ENCODE data around the gene LINC00305.

The LINC00305 gene

GRCh38 chr18:64110692-64111480 lies 38.0 kb downstream of the LINC00305 start:
- Histone ChIP-seq H4K20me1 (ENCODE audit: low read depth, low read length) (no peaks in the 10 kb centered on the region), H3F3A (ENCODE audit: insufficient read depth) (no peaks in the 10 kb centered on the region), H3K9ac (ENCODE audit: low read length) (no peak overlapping the region), H3K4me2 (ENCODE audit: low read depth, low read length, poor library complexity, severe bottlenecking) (no peak overlapping the region), H3K36me3 (ENCODE audit: low read length) (no peaks in the 10 kb centered on the region), H3K27ac (ENCODE audit: low read depth, low read length) (no peak overlapping the region), H3K27me3 (ENCODE audit: low read length) (no peaks in the 10 kb centered on the region), H2AFZ (ENCODE audit: low read depth, low read length, severe bottlenecking) (no peak overlapping the region), H3K4me3 (ENCODE audit: insufficient read depth, low read length, poor library complexity, severe bottlenecking) (no peak overlapping the region), H3K79me2 (ENCODE audit: insufficient read depth, low read length) (no peaks in the 10 kb centered on the region), H3K9me3 (ENCODE audit: insufficient read depth, low read length) (no peaks in the 10 kb centered on the region), H3K9me2 (replicated peaks; ENCODE audit: insufficient read depth, low read length) (no peaks in the 10 kb centered on the region)
- TF ChIP-seq EZH2phosphoT487 (conservative IDR thresholded peaks at IDR 0.05; ENCODE audit: low read length) (no peak), CTCF (IDR thresholded peaks at IDR 0.05; ENCODE audit: insufficient read depth, low read length, poor library complexity, severe bottlenecking) (no peak)

- Histone ChIP-seq H3K9ac (ENCODE audit: low read length) (no peak overlapping the region), H3F3A (ENCODE audit: insufficient read depth) (no peaks in the 10 kb centered on the region), H3K9me3 (ENCODE audit: insufficient read depth, low read length) (no peaks in the 10 kb centered on the region), H3K4me3 (ENCODE audit: insufficient read depth, low read length, poor library complexity, severe bottlenecking) (no peak overlapping the region), H3K4me2 (ENCODE audit: low read depth, low read length, poor library complexity, severe bottlenecking) (no peak overlapping the region), H3K9me2 (replicated peaks; ENCODE audit: insufficient read depth, low read length) (no peaks in the 10 kb centered on the region), H4K20me1 (ENCODE audit: low read depth, low read length) (no peaks in the 10 kb centered on the region), H3K79me2 (ENCODE audit: insufficient read depth, low read length) (no peaks in the 10 kb centered on the region), H3K27ac (ENCODE audit: low read depth, low read length) (no peak overlapping the region), H3K36me3 (ENCODE audit: low read length) (no peaks in the 10 kb centered on the region), H3K27me3 (ENCODE audit: low read length) (no peaks in the 10 kb centered on the region), H2AFZ (ENCODE audit: low read depth, low read length, severe bottlenecking) (no peak overlapping the region)
- no peak for TF ChIP-seq CTCF (IDR thresholded peaks at IDR 0.05; ENCODE audit: insufficient read depth, low read length, poor library complexity, severe bottlenecking)
- no peak for TF ChIP-seq EZH2phosphoT487 (conservative IDR thresholded peaks at IDR 0.05; ENCODE audit: low read length)
These were observed 44.9 kb downstream of the LINC00305 start for GRCh38 chr18:64103986-64104385.

- no peak overlapping the region for H3K9ac ChIP-seq (ENCODE audit: low read length)
- no peak overlapping the region for H3K4me3 ChIP-seq (ENCODE audit: insufficient read depth, low read length, poor library complexity, severe bottlenecking)
- no peak overlapping the region for H3K27ac ChIP-seq (ENCODE audit: low read depth, low read length)
- H4K20me1 ChIP-seq (ENCODE audit: low read depth, low read length): no peaks in the 10 kb centered on the region
- no peak overlapping the region for H3K4me2 ChIP-seq (ENCODE audit: low read depth, low read length, poor library complexity, severe bottlenecking)
- no peak overlapping the region for H2AFZ ChIP-seq (ENCODE audit: low read depth, low read length, severe bottlenecking)
- no peaks in the 10 kb centered on the region for H3K9me2 ChIP-seq (replicated peaks; ENCODE audit: insufficient read depth, low read length)
- TF ChIP-seq CTCF (IDR thresholded peaks at IDR 0.05; ENCODE audit: insufficient read depth, low read length, poor library complexity, severe bottlenecking): no peak
- no peak for TF ChIP-seq EZH2phosphoT487 (conservative IDR thresholded peaks at IDR 0.05; ENCODE audit: low read length)
- H3K27me3 ChIP-seq (ENCODE audit: low read length): no peaks in the 10 kb centered on the region
- no peaks in the 10 kb centered on the region for H3F3A ChIP-seq (ENCODE audit: insufficient read depth)
- H3K9me3 ChIP-seq (ENCODE audit: insufficient read depth, low read length): no peaks in the 10 kb centered on the region
- H3K79me2 ChIP-seq (ENCODE audit: insufficient read depth, low read length): no peaks in the 10 kb centered on the region
- no peaks in the 10 kb centered on the region for H3K36me3 ChIP-seq (ENCODE audit: low read length)
These were observed 48.6 kb downstream of the LINC00305 start for GRCh38 chr18:64100116-64100922.

Data from SU-DHL-6 (cell line).